GM12872 (cell line): ENCODE data around the gene F2RL2.

Experiments used
- TF ChIP-seq, protein P1 (sequence below): IDR thresholded peaks from 3 replicates; pipeline ENCODE4 v1.5.1; 2011; ENCODE audit warnings: low read depth, mild to moderate bottlenecking, low read length, moderate library complexity; ENCODE audit not compliant: insufficient read depth

F2RL2 gene

GRCh38 chr5:76608833-76609232 lies 14.4 kb downstream of the F2RL2 start:
- TF ChIP-seq, protein P1, sequence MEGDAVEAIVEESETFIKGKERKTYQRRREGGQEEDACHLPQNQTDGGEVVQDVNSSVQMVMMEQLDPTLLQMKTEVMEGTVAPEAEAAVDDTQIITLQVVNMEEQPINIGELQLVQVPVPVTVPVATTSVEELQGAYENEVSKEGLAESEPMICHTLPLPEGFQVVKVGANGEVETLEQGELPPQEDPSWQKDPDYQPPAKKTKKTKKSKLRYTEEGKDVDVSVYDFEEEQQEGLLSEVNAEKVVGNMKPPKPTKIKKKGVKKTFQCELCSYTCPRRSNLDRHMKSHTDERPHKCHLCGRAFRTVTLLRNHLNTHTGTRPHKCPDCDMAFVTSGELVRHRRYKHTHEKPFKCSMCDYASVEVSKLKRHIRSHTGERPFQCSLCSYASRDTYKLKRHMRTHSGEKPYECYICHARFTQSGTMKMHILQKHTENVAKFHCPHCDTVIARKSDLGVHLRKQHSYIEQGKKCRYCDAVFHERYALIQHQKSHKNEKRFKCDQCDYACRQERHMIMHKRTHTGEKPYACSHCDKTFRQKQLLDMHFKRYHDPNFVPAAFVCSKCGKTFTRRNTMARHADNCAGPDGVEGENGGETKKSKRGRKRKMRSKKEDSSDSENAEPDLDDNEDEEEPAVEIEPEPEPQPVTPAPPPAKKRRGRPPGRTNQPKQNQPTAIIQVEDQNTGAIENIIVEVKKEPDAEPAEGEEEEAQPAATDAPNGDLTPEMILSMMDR, result no peak

GRCh38 chr5:76607353-76607871 lies 15.8 kb downstream of the F2RL2 start:
- TF ChIP-seq, protein P1, result no peak

- TF ChIP-seq, protein P1, result no peak
Measured at GRCh38 chr5:76606701-76607100, 16.5 kb downstream of the F2RL2 start.

- TF ChIP-seq, protein P1, result no peak
Measured at GRCh38 chr5:76604838-76605237, 18.4 kb downstream of the F2RL2 start.

DNA sequence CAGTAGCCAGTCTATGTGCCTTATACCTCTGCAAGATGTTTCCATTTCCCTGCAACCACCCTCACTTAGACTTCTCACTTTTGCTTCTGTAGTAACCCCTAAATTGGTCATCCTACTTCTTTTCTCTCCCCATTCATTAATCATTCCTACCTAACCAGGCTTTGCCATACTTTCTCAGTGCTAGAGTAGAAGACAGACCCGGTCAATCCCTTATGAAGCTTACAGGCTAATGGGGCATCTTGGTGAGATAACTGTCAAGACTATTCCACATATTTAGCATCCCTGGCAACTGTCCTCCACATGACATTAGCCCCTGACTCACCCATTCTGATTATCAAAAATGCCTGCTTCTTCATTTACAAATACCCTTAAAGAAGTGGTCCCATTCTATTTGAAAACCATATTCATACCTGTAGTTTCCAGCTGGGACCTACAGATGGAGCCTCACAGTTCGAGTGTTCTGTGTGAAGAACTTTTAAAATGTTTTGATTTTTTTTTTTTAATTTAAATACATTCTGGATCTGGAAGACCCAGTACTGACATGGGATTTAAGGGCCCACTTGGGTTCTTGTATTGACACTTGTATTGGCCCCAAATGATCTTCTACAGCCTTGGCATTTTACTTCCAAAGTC lies 21.0 kb downstream of the F2RL2 start:
- TF ChIP-seq, protein P1, result no peak

GRCh38 chr5:76601470-76601869 lies 21.7 kb downstream of the F2RL2 start:
- TF ChIP-seq, protein P1, result peak; percentile 71

- TF ChIP-seq, protein P1, result no peak
Measured at GRCh38 chr5:76600716-76601115, 22.5 kb downstream of the F2RL2 start.
